Activated CD8-positive, alpha-beta memory T cell treated with anti-CD3 and anti-CD28 coated beads, Interleukin-2, amount 10 ng/mL, durations not matched to agents 7 days and 5 days (primary cell): Measurements from ENCODE around the gene MEX3A. TPM values are rescaled to one million over a fixed set of nuclear protein-coding genes. Genes with fewer than 3 reads are reported as not detected.
"Not testable (repeated sequence)": the region's sequence is repeated elsewhere in the genome, so short reads cannot be mapped to it uniquely, and the experiment has no call there.

Experiments used
- ATAC-seq: fragments of 150-1000 bp; cut with Tn5 transposase; one replicate; pipeline ENCODE4 v1.10.0; 2021; ENCODE audit warnings: moderate library complexity
- CTCF ChIA-PET: fragments of 350-600 bp; sonication (Branson Sonifier 250); formaldehyde crosslinking; loops from one replicate; lab custom pipeline; 2021; ENCODE audit warnings: antibody characterized with exemption; lab: Charles Lee
- DNase-seq: peaks from one replicate; pipeline ENCODE4 v3.0.0-alpha.2; 2020
- H3K27ac Mint-ChIP-seq: one replicate; pipeline ENCODE4 v1.8.0; 2021; ENCODE audit warnings: mild to moderate bottlenecking, mixed read lengths
- H3K27me3 Mint-ChIP-seq: one replicate; pipeline ENCODE4 v1.8.0; 2021; ENCODE audit warnings: mixed read lengths
- H3K36me3 Mint-ChIP-seq: one replicate; pipeline ENCODE4 v1.8.0; 2021; ENCODE audit warnings: mild to moderate bottlenecking, mixed read lengths
- H3K4me1 Mint-ChIP-seq: one replicate; pipeline ENCODE4 v1.8.0; 2021; ENCODE audit warnings: mixed read lengths
- H3K4me3 Mint-ChIP-seq: one replicate; pipeline ENCODE4 v1.8.0; 2021; ENCODE audit warnings: mild to moderate bottlenecking, moderate library complexity, mixed read lengths
- H3K9me3 Mint-ChIP-seq: one replicate; pipeline ENCODE4 v1.8.0; 2022; ENCODE audit warnings: low read depth, mixed read lengths
- total RNA-seq, 2 experiments: library from RNA; stranded (reverse); gene quantifications; one replicate each; pipeline ENCODE4 v1.2.3, GENCODE V29; 2021

Gene MEX3A
- total RNA-seq, 2 experiments from 2014 or later = 0.06 to 0.56 TPM

- peak; percentile 43 for ATAC-seq
- Mint-ChIP-seq H3K4me1 (peaks cover 29% of the 10 kb centered on the region), H3K36me3 (peaks cover 9% of the 10 kb centered on the region)
Measured at GRCh38 chr1:156052862-156053767, 29.1 kb downstream of the MEX3A start.

GRCh38 chr1:156051011-156051725 is 31.1 kb downstream of the MEX3A start:
- no peak for ATAC-seq
- Mint-ChIP-seq H3K27ac (no peak overlapping the region), H3K27me3 (no peaks in the 10 kb centered on the region), H3K4me3 (no peak overlapping the region), H3K9me3 (no peaks in the 10 kb centered on the region), H3K4me1 (peaks cover 22% of the 10 kb centered on the region), H3K36me3 (peaks cover under 1% of the 10 kb centered on the region)
- no peak for DNase-seq
- CTCF ChIA-PET = interaction anchor here (0.6 to 3.0 kb wide), 3 partner anchors 15 to 366 kb away, joined by 3 to 13 read pairs (median 3); no protein-coding TSS in a partner anchor

More at GRCh38 chr1:156052862-156053767, 29.1 kb downstream of the MEX3A start:
- CTCF ChIA-PET = interaction anchor here (0.6 to 2.3 kb wide), 8 partner anchors 13 to 802 kb away, joined by 3 to 9 read pairs (median 4); partner anchors contain the start of genes PMF1 and SSR2
- Mint-ChIP-seq H3K27ac (peak overlapping the region; percentile 86), H3K4me3 (peak overlapping the region; percentile 90), H3K9me3 (no peaks in the 10 kb centered on the region), H3K27me3 (no peaks in the 10 kb centered on the region)
- DNase-seq = peak; percentile 80

GRCh38 chr1:156050376-156050775 is 31.9 kb downstream of the MEX3A start:
- Mint-ChIP-seq H3K4me1 (peaks cover 17% of the 10 kb centered on the region), H3K27ac (no peak overlapping the region), H3K36me3 (no peaks in the 10 kb centered on the region), H3K4me3 (no peak overlapping the region), H3K27me3 (no peaks in the 10 kb centered on the region), H3K9me3 (no peaks in the 10 kb centered on the region)
- ATAC-seq (no peak), DNase-seq (no peak)
- CTCF ChIA-PET = interaction anchor here (3.0 kb wide), 1 partner anchor 16 kb away, joined by 13 read pairs; no protein-coding TSS in a partner anchor

- Mint-ChIP-seq H3K36me3 (no peaks in the 10 kb centered on the region), H3K27ac (no peak overlapping the region), H3K27me3 (no peaks in the 10 kb centered on the region), H3K4me1 (peaks cover 20% of the 10 kb centered on the region), H3K4me3 (no peak overlapping the region), H3K9me3 (no peaks in the 10 kb centered on the region)
- ATAC-seq = no peak
- no peak for DNase-seq
- CTCF ChIA-PET = interaction anchor here (1.4 kb wide), 1 partner anchor 25 kb away, joined by 3 read pairs; no protein-coding TSS in a partner anchor
Measured at GRCh38 chr1:156048663-156049258, 33.5 kb downstream of the MEX3A start.

GRCh38 chr1:156045076-156045475 is 37.2 kb downstream of the MEX3A start:
- Mint-ChIP-seq H3K36me3 (peaks cover 9% of the 10 kb centered on the region), H3K9me3 (no peaks in the 10 kb centered on the region), H3K27me3 (no peaks in the 10 kb centered on the region), H3K27ac (peak overlapping the region; percentile 37), H3K4me3 (no peak overlapping the region), H3K4me1 (peaks cover 10% of the 10 kb centered on the region)
- peak; percentile 55 for DNase-seq
- CTCF ChIA-PET = interaction anchor here (0.8 to 1.3 kb wide), 5 partner anchors 17 to 104 kb away, joined by 3 to 4 read pairs (median 4); partner anchors contain the start of gene ARHGEF2
- ATAC-seq = peak; percentile 89

- peaks cover 11% of the 10 kb centered on the region for H3K36me3 Mint-ChIP-seq
- peaks cover 10% of the 10 kb centered on the region for H3K4me1 Mint-ChIP-seq
- DNase-seq = no peak
- ATAC-seq = no peak
- CTCF ChIA-PET = interaction anchor here (1.1 kb wide), 1 partner anchor 24 kb away, joined by 3 read pairs; no protein-coding TSS in a partner anchor
- H3K27me3 Mint-ChIP-seq = no peaks in the 10 kb centered on the region
- H3K9me3 Mint-ChIP-seq = no peaks in the 10 kb centered on the region
- H3K27ac Mint-ChIP-seq = no peak overlapping the region
- no peak overlapping the region for H3K4me3 Mint-ChIP-seq
Measured at GRCh38 chr1:156042828-156043227, 39.4 kb downstream of the MEX3A start.

GRCh38 chr1:156034991-156035390 is 47.3 kb downstream of the MEX3A start:
- H3K36me3 Mint-ChIP-seq, ATAC-seq, H3K27me3 Mint-ChIP-seq, H3K9me3 Mint-ChIP-seq, CTCF ChIA-PET, H3K4me3 Mint-ChIP-seq, H3K27ac Mint-ChIP-seq, DNase-seq: not testable (repeated sequence)
- peaks cover 11% of the 10 kb centered on the region for H3K4me1 Mint-ChIP-seq

- ATAC-seq (no peak), DNase-seq (no peak)
- Mint-ChIP-seq H3K27me3 (no peaks in the 10 kb centered on the region), H3K4me3 (no peak overlapping the region), H3K4me1 (peaks cover 11% of the 10 kb centered on the region), H3K9me3 (no peaks in the 10 kb centered on the region), H3K36me3 (peaks cover 2% of the 10 kb centered on the region), H3K27ac (no peak overlapping the region)
- CTCF ChIA-PET = interaction anchor here (0.7 to 1.7 kb wide), 3 partner anchors 20 to 54 kb away, joined by 3 to 9 read pairs (median 6); partner anchors contain the start of gene UBQLN4
Measured at GRCh38 chr1:156033011-156033410, 49.3 kb downstream of the MEX3A start.

- H3K36me3 Mint-ChIP-seq = no peaks in the 10 kb centered on the region
- CTCF ChIA-PET = interaction anchor here (0.7 to 1.2 kb wide), 7 partner anchors 7 to 776 kb away, joined by 3 to 10 read pairs (median 3); no protein-coding TSS in a partner anchor
- ATAC-seq (peak; percentile 35), DNase-seq (no peak)
- H3K4me1 Mint-ChIP-seq = peaks cover 13% of the 10 kb centered on the region
- no peak overlapping the region for H3K4me3 Mint-ChIP-seq
- no peaks in the 10 kb centered on the region for H3K9me3 Mint-ChIP-seq
- no peak overlapping the region for H3K27ac Mint-ChIP-seq
- peaks cover 4% of the 10 kb centered on the region for H3K27me3 Mint-ChIP-seq
Measured at GRCh38 chr1:156026588-156026987, 55.7 kb downstream of the MEX3A start.

GRCh38 chr1:156025876-156026275 is 56.4 kb downstream of the MEX3A start:
- peak; percentile 85 for ATAC-seq
- CTCF ChIA-PET = interaction anchor here (0.7 to 1.2 kb wide), 10 partner anchors 8 to 775 kb away, joined by 3 to 10 read pairs (median 3); no protein-coding TSS in a partner anchor

GRCh38 chr1:156024801-156025200 is 57.5 kb downstream of the MEX3A start:
- peaks cover 4% of the 10 kb centered on the region for H3K27me3 Mint-ChIP-seq
- peaks cover 5% of the 10 kb centered on the region for H3K36me3 Mint-ChIP-seq
- H3K4me3 Mint-ChIP-seq = no peak overlapping the region
- ATAC-seq (no peak), DNase-seq (no peak)
- H3K27ac Mint-ChIP-seq = no peak overlapping the region
- CTCF ChIA-PET = interaction anchor here (0.6 to 1.2 kb wide), 2 partner anchors 42 to 70 kb away, joined by 3 to 5 read pairs; no protein-coding TSS in a partner anchor
- peaks cover 24% of the 10 kb centered on the region for H3K4me1 Mint-ChIP-seq
- no peaks in the 10 kb centered on the region for H3K9me3 Mint-ChIP-seq

More at GRCh38 chr1:156025876-156026275, 56.4 kb downstream of the MEX3A start:
- Mint-ChIP-seq H3K9me3 (no peaks in the 10 kb centered on the region), H3K27ac (no peak overlapping the region), H3K36me3 (no peaks in the 10 kb centered on the region), H3K27me3 (peaks cover 4% of the 10 kb centered on the region), H3K4me1 (peaks cover 16% of the 10 kb centered on the region), H3K4me3 (no peak overlapping the region)
- DNase-seq = peak; percentile 69
